Ishikawa (cell line): Measurements from ENCODE around the gene MDM1.

Source experiments
- CEBPB ChIP-seq: IDR thresholded peaks from 2 replicates; pipeline ENCODE4 v1.6.1; 2012
- CREB1 ChIP-seq: IDR thresholded peaks from 2 replicates; pipeline ENCODE4 v1.6.1; 2012; ENCODE audit warnings: low read depth
- EGR1 ChIP-seq: IDR thresholded peaks from 2 replicates; pipeline ENCODE4 v1.6.1; 2012
- EP300 ChIP-seq: IDR thresholded peaks from 2 replicates; pipeline ENCODE4 v1.6.1; 2012; ENCODE audit warnings: borderline replicate concordance
- FOXM1 ChIP-seq: IDR thresholded peaks from 2 replicates; pipeline ENCODE4 v1.6.1; 2012; ENCODE audit warnings: low read depth, borderline replicate concordance
- MAX ChIP-seq: IDR thresholded peaks from 2 replicates; pipeline ENCODE4 v1.6.1; 2012
- NFIC ChIP-seq: IDR thresholded peaks from 2 replicates; pipeline ENCODE4 v1.6.1; 2012
- RAD21 ChIP-seq: IDR thresholded peaks from 2 replicates; pipeline ENCODE4 v1.6.1; 2012; ENCODE audit warnings: low read depth
- REST ChIP-seq: IDR thresholded peaks from 2 replicates; pipeline ENCODE4 v1.6.1; 2012; ENCODE audit warnings: low read depth, mild to moderate bottlenecking
- TAF1 ChIP-seq: IDR thresholded peaks from 2 replicates; pipeline ENCODE4 v1.6.1; 2012; ENCODE audit warnings: low read depth, mild to moderate bottlenecking
- TCF12 ChIP-seq: IDR thresholded peaks from 2 replicates; pipeline ENCODE4 v1.6.1; 2012; ENCODE audit warnings: low read depth
- TEAD4 ChIP-seq: IDR thresholded peaks from 2 replicates; pipeline ENCODE4 v1.6.1; 2012
- USF1 ChIP-seq: IDR thresholded peaks from 2 replicates; pipeline ENCODE4 v1.6.1; 2012
- YY1 ChIP-seq: IDR thresholded peaks from 2 replicates; pipeline ENCODE4 v1.6.1; 2012; ENCODE audit warnings: low read depth
- ZBTB7A ChIP-seq: IDR thresholded peaks from 2 replicates; pipeline ENCODE4 v1.6.1; 2012; ENCODE audit warnings: low read depth

MDM1 gene

GRCh38 chr12:68246350-68246749 is 85.8 kb downstream of the MDM1 start:
- TF ChIP-seq USF1 (no peak), TCF12 (no peak), FOXM1 (no peak), TAF1 (no peak), ZBTB7A (no peak), NFIC (no peak), CREB1 (no peak), YY1 (no peak), REST (no peak), CEBPB (no peak), EGR1 (no peak), MAX (no peak), TEAD4 (no peak), EP300 (no peak), RAD21 (no peak)

DNA sequence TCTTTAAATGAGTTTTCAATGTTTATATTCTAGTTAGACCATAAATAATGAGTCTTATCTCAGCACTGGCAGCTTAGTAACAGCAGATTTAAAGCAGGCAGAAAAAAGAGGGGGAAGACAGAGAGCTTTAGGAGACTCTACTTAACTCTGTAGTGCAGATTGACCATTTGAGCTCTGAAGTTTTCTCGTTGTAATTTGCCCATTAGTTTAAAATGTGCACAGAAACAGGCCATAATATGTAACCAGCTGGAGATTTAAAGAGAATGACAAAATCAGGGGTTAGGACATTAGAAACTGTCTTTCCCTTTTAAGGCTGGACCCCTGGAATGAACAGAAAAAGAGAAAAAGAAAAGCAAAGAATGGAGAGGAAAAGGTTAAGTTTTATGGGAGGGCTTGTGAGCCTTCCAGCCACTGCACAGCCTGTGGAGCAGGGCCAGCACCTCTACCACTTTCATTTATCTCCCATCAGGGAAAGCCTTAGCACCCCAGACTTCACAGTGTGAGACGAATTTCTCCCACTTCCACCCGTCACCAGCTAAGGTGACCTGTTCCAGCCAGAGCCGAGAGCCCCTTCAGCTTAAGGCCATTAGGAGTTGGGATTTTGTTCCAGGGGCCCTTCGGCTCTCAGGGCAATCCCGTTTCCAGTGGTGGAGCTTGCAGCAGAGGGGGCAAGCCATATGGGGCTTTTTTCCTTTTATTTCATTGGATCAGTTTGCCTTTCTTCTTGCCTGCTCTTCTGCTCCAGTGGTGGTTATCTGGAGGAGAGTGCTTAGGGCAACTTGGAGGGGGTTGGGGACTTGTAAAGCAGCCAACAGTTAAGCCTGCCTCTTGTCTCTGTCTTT is 86.8 kb downstream of the MDM1 start:
- TF ChIP-seq NFIC (no peak), EP300 (no peak), USF1 (no peak), TCF12 (no peak), TAF1 (no peak), CEBPB (no peak), TEAD4 (no peak), REST (no peak)
